GM23338 (cell line): Measurements from ENCODE around the gene NOVA1. TPM values are rescaled to one million over a fixed set of nuclear protein-coding genes. Genes with fewer than 3 reads are reported as not detected.

Experiments
- ATAC-seq: fragments of 200-7000 bp; cut with Tn5 transposase; 3 replicates; pipeline ENCODE4 v1.9.1; 2020
- DNase-seq: peaks from one replicate; pipeline ENCODE4 v3.0.0-alpha.2; 2015; ENCODE audit warnings: low spot score
- H2AFZ ChIP-seq: fragments of 200-600 bp; sonication (generic); 2 replicates; pipeline ENCODE4 v1.8.0; 2016; ENCODE audit warnings: antibody characterized with exemption, mild to moderate bottlenecking, moderate library complexity
- H3F3A ChIP-seq: fragments of 200-600 bp; sonication (generic); replicated peaks from 2 replicates; pipeline ENCODE4 v1.8.0; 2017; ENCODE audit warnings: antibody characterized with exemption, mixed run types, low read depth
- H3K27ac ChIP-seq: fragments of 200-600 bp; sonication (generic); 2 replicates; pipeline ENCODE4 v1.6.1; 2016; ENCODE audit warnings: low read depth
- H3K27me3 ChIP-seq: fragments of 200-600 bp; sonication (generic); 2 replicates; pipeline ENCODE4 v1.8.0; 2016; ENCODE audit warnings: mild to moderate bottlenecking, mixed run types, moderate library complexity; ENCODE audit not compliant: insufficient read depth
- H3K36me3 ChIP-seq: fragments of 200-600 bp; sonication (generic); 2 replicates; pipeline ENCODE4 v1.8.0; 2016; ENCODE audit warnings: mild to moderate bottlenecking; ENCODE audit not compliant: insufficient read depth
- H3K4me1 ChIP-seq: fragments of 200-600 bp; sonication (generic); 2 replicates; pipeline ENCODE4 v1.8.0; 2016; ENCODE audit warnings: mild to moderate bottlenecking, moderate library complexity; ENCODE audit not compliant: insufficient read depth
- H3K4me2 ChIP-seq: fragments of 200-600 bp; sonication (generic); 2 replicates; pipeline ENCODE4 v1.7.1; 2017; ENCODE audit warnings: mixed run types
- H3K4me3 ChIP-seq: fragments of 200-600 bp; sonication (generic); 2 replicates; pipeline ENCODE4 v1.6.1; 2016; ENCODE audit warnings: mixed run types
- H3K79me2 ChIP-seq: fragments of 200-600 bp; sonication (generic); replicated peaks from 2 replicates; pipeline ENCODE4 v1.8.0; 2017; ENCODE audit warnings: mild to moderate bottlenecking; ENCODE audit not compliant: insufficient read depth
- H3K9me2 ChIP-seq: fragments of 200-600 bp; sonication (generic); 2 replicates; pipeline ENCODE4 v1.8.0; 2017; ENCODE audit not compliant: insufficient read depth
- H4K20me1 ChIP-seq: fragments of 200-600 bp; sonication (generic); replicated peaks from 2 replicates; pipeline ENCODE4 v1.8.0; 2017; ENCODE audit warnings: mild to moderate bottlenecking; ENCODE audit not compliant: insufficient read depth
- H3K27ac Mint-ChIP-seq: 2 replicates; pipeline ENCODE4 v1.8.0; 2020; ENCODE audit warnings: inconsistent platforms, mild to moderate bottlenecking, moderate library complexity, mixed read lengths
- H3K27me3 Mint-ChIP-seq: 3 replicates; pipeline ENCODE4 v1.8.0; 2022; ENCODE audit warnings: low read depth, mild to moderate bottlenecking, moderate library complexity, mixed read lengths, inconsistent platforms; ENCODE audit not compliant: insufficient read depth, poor library complexity
- H3K36me3 Mint-ChIP-seq: 3 replicates; pipeline ENCODE4 v1.8.0; 2021; ENCODE audit warnings: low read depth, mild to moderate bottlenecking, inconsistent platforms, moderate library complexity, mixed read lengths
- H3K4me1 Mint-ChIP-seq: 3 replicates; pipeline ENCODE4 v1.8.0; 2020; ENCODE audit warnings: mild to moderate bottlenecking, inconsistent platforms, mixed read lengths
- H3K4me3 Mint-ChIP-seq: 3 replicates; pipeline ENCODE4 v1.8.0; 2021; ENCODE audit warnings: moderate library complexity, mild to moderate bottlenecking, inconsistent platforms, mixed read lengths
- H3K9me3 Mint-ChIP-seq: 3 replicates; pipeline ENCODE4 v1.8.0; 2020; ENCODE audit warnings: moderate library complexity, mild to moderate bottlenecking, inconsistent platforms, mixed read lengths
- EZH2phosphoT487 ChIP-seq: fragments of 200-600 bp; sonication (generic); IDR thresholded peaks from one replicate; pipeline ENCODE4 v1.8.1; 2018; ENCODE audit warnings: antibody characterized with exemption; ENCODE audit not compliant: unreplicated experiment
- NANOG ChIP-seq: IDR thresholded peaks from 2 replicates; pipeline ENCODE4 v1.6.1; 2016; ENCODE audit warnings: antibody characterized with exemption, borderline replicate concordance
- POLR2AphosphoS5 ChIP-seq: IDR thresholded peaks from 2 replicates; pipeline ENCODE4 v1.6.1; 2016; ENCODE audit warnings: antibody characterized with exemption, low read depth
- ZNF331 ChIP-seq: fragments of 250-450 bp; sonication (Bioruptor Pico); IDR thresholded peaks from 2 replicates; pipeline ENCODE4 v1.5.0; 2020; ENCODE audit warnings: low read depth, mild to moderate bottlenecking, moderate library complexity
- polyA plus RNA-seq: library from polyadenylated mRNA; unstranded; fragments of >200 nt; fragmentation: Nextera tagmentation; extraction: Ambion mirVana; gene quantifications from 2 replicates; pipeline ENCODE4 v1.2.1, GENCODE V29; 2016
- total RNA-seq: library from RNA; depleted of rRNA; stranded (reverse); fragments of >200 nt; shearing (Covaris generic); gene quantifications from 2 replicates; pipeline ENCODE4 v1.2.3, GENCODE V29; 2014
- TF ChIP-seq, protein P1 (sequence below): IDR thresholded peaks from one replicate; pipeline ENCODE4 v1.6.1; 2018; ENCODE audit warnings: antibody characterized with exemption; ENCODE audit not compliant: unreplicated experiment

NOVA1 gene
- total and polyA plus RNA-seq, 2 experiments from 2014 or later, result 8.1 to 11.6 TPM

DNA sequence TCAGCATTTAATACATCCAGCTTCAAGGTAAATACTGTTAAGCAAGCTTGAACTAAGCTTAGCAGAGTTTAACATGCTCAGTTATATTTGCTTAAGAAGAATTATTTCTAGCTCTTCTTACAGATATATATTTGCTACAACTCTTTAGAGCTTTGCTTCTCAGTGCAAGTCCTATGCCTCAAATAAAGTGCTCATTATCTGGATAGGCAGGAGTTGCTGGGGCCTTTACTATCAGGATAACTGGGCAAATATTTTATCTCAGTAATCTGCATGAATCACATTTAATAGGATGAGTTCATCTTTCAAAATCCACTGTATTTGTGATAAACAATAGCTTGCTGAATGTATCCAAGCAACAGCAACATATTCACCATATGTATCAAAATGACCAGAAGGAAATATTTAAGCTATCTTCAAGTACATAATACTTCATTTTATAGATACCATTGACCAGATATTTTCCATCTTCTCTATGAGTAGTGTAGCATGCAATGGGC lies 187.6 kb downstream of the NOVA1 start:
- DNase-seq, result no peak

GRCh38 chr14:26404927-26405326 lies 192.9 kb downstream of the NOVA1 start:
- H3K27ac ChIP-seq, result no peak overlapping the region
- no peaks in the 10 kb centered on the region for H3K9me2 ChIP-seq
- H3K36me3 ChIP-seq, result no peaks in the 10 kb centered on the region
- H3K4me3 ChIP-seq, result no peak overlapping the region
- Mint-ChIP-seq H3K27me3 (no peaks in the 10 kb centered on the region), H3K9me3 (no peaks in the 10 kb centered on the region), H3K4me3 (no peak overlapping the region), H3K27ac (no peak overlapping the region), H3K36me3 (no peaks in the 10 kb centered on the region), H3K4me1 (peaks cover 24% of the 10 kb centered on the region)
- no peak for TF ChIP-seq EZH2phosphoT487
- H3F3A ChIP-seq, result no peaks in the 10 kb centered on the region
- H3K4me1 ChIP-seq, result peaks cover 4% of the 10 kb centered on the region
- H3K4me2 ChIP-seq, result no peak overlapping the region
- H3K79me2 ChIP-seq, result no peaks in the 10 kb centered on the region
- no peak for ATAC-seq
- DNase-seq, result no peak
- no peaks in the 10 kb centered on the region for H3K27me3 ChIP-seq
- H4K20me1 ChIP-seq, result no peaks in the 10 kb centered on the region
- no peak overlapping the region for H2AFZ ChIP-seq

More for the DNA sequence above, 187.6 kb downstream of the NOVA1 start:
- no peaks in the 10 kb centered on the region for H3K79me2 ChIP-seq
- no peaks in the 10 kb centered on the region for H3F3A ChIP-seq
- no peaks in the 10 kb centered on the region for H3K9me3 Mint-ChIP-seq
- H3K36me3 ChIP-seq, result no peaks in the 10 kb centered on the region
- no peak overlapping the region for H3K27ac ChIP-seq
- H4K20me1 ChIP-seq, result no peaks in the 10 kb centered on the region
- ATAC-seq, result no peak
- no peak overlapping the region for H3K4me3 Mint-ChIP-seq
- H2AFZ ChIP-seq, result no peak overlapping the region
- no peak overlapping the region for H3K4me3 ChIP-seq
- H3K4me2 ChIP-seq, result no peak overlapping the region
- H3K27ac Mint-ChIP-seq, result no peak overlapping the region
- no peaks in the 10 kb centered on the region; the same call in none of the 2 replicates for H3K9me2 ChIP-seq
- H3K27me3 ChIP-seq, result no peaks in the 10 kb centered on the region
- H3K4me1 Mint-ChIP-seq, result peaks cover 13% of the 10 kb centered on the region; the same call in 2 of the 3 replicates
- no peaks in the 10 kb centered on the region for H3K36me3 Mint-ChIP-seq
- TF ChIP-seq, protein P1, sequence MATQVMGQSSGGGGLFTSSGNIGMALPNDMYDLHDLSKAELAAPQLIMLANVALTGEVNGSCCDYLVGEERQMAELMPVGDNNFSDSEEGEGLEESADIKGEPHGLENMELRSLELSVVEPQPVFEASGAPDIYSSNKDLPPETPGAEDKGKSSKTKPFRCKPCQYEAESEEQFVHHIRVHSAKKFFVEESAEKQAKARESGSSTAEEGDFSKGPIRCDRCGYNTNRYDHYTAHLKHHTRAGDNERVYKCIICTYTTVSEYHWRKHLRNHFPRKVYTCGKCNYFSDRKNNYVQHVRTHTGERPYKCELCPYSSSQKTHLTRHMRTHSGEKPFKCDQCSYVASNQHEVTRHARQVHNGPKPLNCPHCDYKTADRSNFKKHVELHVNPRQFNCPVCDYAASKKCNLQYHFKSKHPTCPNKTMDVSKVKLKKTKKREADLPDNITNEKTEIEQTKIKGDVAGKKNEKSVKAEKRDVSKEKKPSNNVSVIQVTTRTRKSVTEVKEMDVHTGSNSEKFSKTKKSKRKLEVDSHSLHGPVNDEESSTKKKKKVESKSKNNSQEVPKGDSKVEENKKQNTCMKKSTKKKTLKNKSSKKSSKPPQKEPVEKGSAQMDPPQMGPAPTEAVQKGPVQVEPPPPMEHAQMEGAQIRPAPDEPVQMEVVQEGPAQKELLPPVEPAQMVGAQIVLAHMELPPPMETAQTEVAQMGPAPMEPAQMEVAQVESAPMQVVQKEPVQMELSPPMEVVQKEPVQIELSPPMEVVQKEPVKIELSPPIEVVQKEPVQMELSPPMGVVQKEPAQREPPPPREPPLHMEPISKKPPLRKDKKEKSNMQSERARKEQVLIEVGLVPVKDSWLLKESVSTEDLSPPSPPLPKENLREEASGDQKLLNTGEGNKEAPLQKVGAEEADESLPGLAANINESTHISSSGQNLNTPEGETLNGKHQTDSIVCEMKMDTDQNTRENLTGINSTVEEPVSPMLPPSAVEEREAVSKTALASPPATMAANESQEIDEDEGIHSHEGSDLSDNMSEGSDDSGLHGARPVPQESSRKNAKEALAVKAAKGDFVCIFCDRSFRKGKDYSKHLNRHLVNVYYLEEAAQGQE, result no peak
- no peak for TF ChIP-seq NANOG
- no peak for TF ChIP-seq ZNF331 (CRISPR knock-in tag)
- H3K27me3 Mint-ChIP-seq, result no peaks in the 10 kb centered on the region
- no peaks in the 10 kb centered on the region for H3K4me1 ChIP-seq

- H3K4me1 Mint-ChIP-seq, result peaks cover 24% of the 10 kb centered on the region
- H4K20me1 ChIP-seq, result no peaks in the 10 kb centered on the region
- TF ChIP-seq POLR2AphosphoS5, result no peak
- TF ChIP-seq, protein P1, result no peak
These were observed 194.1 kb downstream of the NOVA1 start for GRCh38 chr14:26403760-26404159.

More at GRCh38 chr14:26403760-26404159, 194.1 kb downstream of the NOVA1 start:
- H3F3A ChIP-seq, result no peaks in the 10 kb centered on the region
- H3K36me3 ChIP-seq, result no peaks in the 10 kb centered on the region
- peaks cover 4% of the 10 kb centered on the region for H3K4me1 ChIP-seq
- no peak for ATAC-seq
- no peak for DNase-seq
- Mint-ChIP-seq H3K27ac (no peak overlapping the region), H3K4me3 (no peak overlapping the region), H3K36me3 (no peaks in the 10 kb centered on the region), H3K27me3 (no peaks in the 10 kb centered on the region), H3K9me3 (no peaks in the 10 kb centered on the region)
- no peaks in the 10 kb centered on the region for H3K79me2 ChIP-seq
- no peak overlapping the region for H3K4me2 ChIP-seq
- H2AFZ ChIP-seq, result no peak overlapping the region
- H3K9me2 ChIP-seq, result no peaks in the 10 kb centered on the region
- no peak overlapping the region for H3K27ac ChIP-seq
- H3K4me3 ChIP-seq, result no peak overlapping the region
- H3K27me3 ChIP-seq, result no peaks in the 10 kb centered on the region
